Ovary (tissue), 3 donors: ENCODE measurements around the gene MSL1.

Experiments
- POLR2A ChIP-seq: fragments of 450-650 bp; IDR thresholded peaks from one replicate; pipeline ENCODE4 v1.6.1; 2017; ENCODE audit warnings: antibody characterized with exemption, mild to moderate bottlenecking, moderate library complexity
- TF ChIP-seq, protein P1 (sequence below), 3 donors: fragments of 450-650 bp in 2 of 3; fragments of 200-600 bp in 1 of 3; IDR thresholded peaks; one replicate each; pipeline versions ENCODE4 v1.5.1 to v1.8.0; 2016 to 2022; ENCODE audit warnings: antibody characterized with exemption in 3 of 3, mild to moderate bottlenecking in 1 of 3
- donor health status: DM: no; HTN: no; CAD: no.

DNA sequence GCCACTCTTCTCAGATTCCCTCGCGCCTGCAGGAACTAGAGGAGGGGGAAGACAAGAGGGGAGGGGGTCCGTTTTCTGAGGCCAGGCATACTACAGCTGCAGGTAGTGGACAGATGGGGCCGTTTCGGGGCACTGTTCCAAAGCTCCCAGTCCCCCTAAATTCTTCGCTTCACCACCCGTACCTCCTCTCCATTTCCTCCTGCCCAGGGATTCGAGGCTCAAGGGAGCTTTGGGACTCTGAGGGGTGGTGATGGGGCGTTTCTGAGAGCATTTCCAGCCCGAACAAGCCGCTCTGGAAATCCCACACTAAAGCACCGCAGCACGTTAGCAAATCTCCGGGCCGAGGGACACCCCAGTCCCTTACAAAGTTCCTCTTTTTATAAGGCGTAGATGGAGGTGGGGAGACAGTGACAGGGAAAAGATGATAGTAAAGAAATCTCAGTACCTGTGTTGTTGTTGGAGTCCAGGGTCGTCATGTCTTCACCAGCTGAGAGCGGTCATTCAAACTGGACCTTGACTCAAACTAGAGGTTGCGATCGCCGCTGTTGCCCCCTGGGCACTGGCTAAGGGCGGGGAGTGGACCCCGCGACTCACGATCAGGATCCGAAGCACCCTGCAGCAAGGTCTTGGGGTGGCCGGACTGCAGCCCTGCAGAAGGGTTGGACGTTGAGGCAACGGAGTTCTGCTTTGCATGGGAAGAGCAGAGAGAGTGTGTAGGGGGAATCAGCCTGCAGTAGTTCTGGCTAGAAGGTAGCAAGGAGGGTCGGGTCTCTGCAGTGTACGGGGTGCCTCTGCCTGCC lies 22.0 kb upstream of the MSL1 start:
- TF ChIP-seq, protein P1, sequence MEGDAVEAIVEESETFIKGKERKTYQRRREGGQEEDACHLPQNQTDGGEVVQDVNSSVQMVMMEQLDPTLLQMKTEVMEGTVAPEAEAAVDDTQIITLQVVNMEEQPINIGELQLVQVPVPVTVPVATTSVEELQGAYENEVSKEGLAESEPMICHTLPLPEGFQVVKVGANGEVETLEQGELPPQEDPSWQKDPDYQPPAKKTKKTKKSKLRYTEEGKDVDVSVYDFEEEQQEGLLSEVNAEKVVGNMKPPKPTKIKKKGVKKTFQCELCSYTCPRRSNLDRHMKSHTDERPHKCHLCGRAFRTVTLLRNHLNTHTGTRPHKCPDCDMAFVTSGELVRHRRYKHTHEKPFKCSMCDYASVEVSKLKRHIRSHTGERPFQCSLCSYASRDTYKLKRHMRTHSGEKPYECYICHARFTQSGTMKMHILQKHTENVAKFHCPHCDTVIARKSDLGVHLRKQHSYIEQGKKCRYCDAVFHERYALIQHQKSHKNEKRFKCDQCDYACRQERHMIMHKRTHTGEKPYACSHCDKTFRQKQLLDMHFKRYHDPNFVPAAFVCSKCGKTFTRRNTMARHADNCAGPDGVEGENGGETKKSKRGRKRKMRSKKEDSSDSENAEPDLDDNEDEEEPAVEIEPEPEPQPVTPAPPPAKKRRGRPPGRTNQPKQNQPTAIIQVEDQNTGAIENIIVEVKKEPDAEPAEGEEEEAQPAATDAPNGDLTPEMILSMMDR (IDR thresholded peaks at IDR 0.05) = no peak
- TF ChIP-seq POLR2A = no peak
